Hematopoietic multipotent progenitor cell treated with erythropoietin and hydrocortisone succinate and interleukin-3 and kit ligand, for 4 days (in vitro differentiated cells): ENCODE results near the gene TGFBR3.

Source experiments
- DNase-seq: peaks from one replicate; pipeline ENCODE4 v3.0.0-alpha.2; 2015

Gene TGFBR3

DNA sequence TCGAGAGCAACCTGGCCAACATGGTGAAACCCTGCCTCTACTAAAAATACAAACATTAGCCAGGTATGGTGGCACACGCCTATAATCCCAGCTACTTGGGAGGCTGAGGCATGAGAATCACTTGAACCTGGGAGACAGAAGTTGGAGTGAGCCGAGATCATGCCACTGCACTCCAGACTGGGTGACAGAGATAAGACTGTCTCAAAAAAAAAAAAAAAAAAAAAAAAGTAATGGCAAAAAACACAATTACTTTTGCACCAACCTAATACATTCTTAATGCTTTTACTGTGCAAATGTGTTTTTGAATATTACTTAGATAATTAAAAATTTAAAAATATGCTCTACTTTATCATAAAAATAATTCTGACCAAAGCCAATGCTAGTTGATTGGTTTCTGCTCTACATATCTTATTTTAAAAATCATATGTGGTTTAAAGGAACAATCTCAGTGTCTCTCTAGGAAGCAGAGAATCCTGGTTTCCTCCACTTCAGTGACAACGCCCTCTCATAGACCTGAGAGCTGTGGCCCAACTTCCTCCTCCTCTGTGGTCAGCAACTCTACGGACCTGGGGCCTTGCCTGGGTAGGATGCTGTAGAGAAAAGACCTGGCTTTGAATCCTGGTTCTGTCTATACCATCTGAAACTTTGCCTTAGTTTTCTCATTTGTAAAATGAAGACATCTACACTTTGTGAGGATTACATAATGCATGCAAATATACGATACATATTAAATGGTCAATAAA is 64.7 kb downstream of the TGFBR3 start:
- peak; percentile 10 for DNase-seq

DNA sequence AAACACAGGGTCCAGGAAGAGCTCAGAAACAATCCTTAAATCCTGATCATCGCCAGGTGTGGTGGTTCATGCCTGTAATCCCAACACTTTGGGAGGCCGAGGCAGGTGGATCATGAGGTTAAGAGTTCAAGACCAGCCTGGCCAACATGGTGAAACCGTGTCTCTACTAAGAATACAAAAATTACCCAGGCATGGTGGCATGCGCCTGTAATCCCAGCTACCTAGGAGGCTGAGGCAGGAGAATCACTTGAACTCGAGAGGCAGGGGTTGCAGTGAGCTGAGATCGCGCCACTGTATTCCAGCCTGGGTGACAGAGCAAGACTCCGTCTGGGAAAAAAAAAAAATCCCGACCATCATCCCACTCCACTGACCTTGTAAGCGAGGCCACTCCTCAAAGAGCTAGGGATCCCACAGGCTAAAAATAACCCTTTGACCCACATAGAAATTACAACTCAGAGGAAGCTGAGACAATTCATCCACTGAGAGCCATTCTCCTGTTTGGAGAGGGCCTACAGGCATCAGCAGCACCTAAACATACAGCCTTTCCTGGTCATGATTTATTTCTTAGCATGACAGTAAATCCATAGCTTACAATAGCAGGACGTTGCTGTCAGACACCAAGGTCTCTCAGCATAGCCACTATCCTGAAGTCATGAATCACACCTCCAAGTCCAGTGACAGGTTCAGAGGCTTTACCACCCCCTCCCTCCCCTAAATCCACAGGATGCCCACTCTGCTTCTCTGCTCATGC is 66.7 kb downstream of the TGFBR3 start:
- DNase-seq, result no peak

DNA sequence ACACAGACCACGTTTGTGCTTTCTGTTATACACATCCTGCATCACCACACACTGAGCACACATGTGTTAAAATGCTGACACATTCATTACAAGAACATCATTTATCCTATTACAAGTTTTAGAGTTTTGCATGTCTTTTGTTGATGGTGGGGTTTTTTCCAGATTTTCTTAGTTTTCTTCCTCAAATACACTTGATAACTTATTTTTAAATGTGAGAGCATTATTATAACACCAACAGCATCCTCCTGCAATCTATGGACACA is 67.3 kb downstream of the TGFBR3 start:
- no peak for DNase-seq

DNA sequence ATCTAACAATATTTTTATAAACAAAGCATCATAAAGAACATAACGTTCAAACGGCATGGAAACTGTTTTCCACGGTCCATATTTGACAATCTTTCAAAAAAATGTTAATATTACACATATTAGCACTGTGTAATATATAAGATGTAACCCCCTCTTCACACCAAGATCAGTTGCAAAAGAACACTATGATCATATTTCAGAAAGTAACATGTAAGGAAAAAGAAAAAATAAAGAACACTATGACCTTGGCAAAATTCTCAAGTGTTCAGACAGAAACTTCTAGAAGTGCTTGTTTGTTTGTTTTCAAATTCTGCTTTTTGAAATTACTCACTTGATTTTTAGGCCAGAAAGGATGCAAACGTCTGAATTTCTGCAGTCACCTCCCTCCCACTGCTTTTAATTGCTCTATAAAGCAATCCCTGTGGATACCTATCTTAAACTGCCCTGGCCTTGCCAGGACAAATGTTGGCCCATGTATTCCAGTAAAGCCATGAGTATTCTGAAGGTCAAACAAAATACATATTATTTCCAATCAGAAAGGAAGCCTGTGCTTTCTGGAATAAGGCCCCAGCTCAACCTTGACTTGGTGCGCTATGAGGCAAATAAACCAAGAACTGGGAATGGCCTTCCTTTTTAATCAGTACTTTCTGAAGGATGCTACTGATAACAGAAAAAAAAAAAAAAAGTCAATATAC is 68.6 kb downstream of the TGFBR3 start:
- DNase-seq, result no peak

DNA sequence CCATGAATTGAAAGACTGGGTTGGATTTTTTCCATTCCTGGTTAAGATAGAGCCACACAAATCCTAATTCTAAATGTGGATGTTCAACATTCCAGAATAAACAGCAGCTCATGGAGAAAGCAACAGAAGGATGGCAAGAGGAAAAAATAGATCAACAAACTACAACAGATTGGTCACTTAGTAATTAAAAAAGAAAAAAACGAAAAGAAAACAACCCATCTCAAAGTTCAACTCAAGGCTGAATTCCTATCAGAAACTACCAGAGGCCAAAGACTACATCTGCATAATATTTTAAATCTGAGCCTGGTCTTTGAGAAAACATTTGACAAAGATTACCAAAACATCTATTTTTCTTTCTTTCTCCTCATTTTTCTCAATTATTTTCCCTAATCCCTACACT is 69.9 kb downstream of the TGFBR3 start:
- DNase-seq, result no peak

DNA sequence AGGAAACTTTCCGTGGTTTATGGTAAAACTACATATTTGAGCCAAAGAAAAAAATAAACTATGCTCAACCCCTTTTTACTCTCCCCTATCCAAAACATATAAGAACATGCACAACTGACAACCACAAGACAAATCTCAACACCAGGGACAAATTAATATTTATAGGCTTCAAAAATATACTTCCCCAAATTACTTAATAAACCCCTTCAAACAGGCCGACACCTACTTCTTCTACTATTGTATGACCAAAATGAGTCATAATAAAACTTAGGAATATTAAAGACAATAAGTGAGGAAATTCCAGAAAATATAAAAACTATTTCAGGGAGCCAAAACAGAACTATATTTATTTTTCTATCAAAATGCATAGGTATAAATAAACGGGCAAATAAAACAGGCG is 71.5 kb downstream of the TGFBR3 start:
- DNase-seq, result no peak

DNA sequence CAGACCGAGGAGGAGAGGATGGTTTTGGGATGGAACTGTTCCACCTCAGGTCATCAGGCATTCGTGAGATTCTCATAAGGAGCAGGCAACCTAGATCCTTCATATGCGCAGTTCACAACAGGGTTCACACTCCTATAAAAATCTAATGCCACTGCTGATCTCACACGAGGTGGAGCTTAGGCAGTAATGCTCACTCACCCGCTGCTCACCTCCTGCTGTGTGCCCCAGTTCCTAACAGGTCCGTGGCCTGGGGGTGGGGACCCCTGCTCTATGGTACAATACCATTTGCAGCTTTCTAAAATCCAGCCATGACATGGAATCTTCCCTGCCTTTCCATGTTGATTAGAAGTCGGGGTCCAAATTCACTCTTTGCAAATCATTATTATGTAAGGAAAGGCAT is 72.1 kb downstream of the TGFBR3 start:
- no peak for DNase-seq

DNA sequence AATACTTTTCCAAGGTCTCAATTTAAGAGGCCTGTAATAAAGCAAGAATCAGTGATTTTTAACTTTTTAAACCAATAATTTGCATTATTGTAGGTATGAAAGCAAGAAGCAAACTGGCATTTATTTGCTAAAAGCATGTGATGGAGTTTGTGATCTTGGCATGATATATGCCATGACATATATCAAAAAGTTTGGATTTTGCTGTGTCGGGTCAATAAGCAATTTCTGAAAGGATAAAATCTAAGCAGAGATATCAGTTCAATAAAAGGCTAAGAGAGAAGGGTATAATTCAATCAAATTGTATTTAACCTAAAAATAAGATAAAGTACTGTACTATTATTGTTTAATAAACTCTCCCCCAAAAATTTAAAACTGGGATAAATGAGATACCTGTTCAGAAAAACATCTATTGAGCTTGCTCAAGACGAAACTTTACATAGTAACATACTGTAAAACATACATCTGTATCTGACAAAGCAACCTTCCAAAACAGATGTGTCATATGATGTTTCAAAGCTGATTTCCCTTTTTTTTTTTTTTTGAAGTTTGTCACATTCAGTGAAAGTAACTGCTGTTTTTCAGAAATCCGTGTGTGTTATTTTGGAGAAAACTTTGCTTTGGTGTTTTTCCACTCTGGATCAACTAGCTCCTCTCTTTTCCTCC is 74.5 kb downstream of the TGFBR3 start:
- DNase-seq, result no peak

DNA sequence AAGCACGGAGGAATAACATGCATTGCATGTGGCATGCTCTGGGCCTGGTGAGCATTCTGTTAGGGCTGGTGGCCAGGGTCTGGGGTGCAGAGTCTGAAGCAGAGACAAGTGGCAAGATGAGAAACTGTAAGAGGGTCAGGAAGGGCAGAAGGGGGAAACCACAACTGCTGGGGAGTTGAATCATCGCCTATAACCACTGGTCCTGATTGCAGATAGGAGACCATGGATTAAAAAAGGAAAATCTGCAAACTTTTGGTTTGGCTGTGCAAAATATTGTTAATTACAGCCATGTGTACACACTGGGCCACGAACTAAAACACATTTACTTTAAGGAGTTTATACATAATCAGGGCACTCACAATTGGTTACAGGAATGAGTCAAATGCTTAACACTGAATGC is 76.6 kb downstream of the TGFBR3 start:
- DNase-seq, result peak; percentile 30

DNA sequence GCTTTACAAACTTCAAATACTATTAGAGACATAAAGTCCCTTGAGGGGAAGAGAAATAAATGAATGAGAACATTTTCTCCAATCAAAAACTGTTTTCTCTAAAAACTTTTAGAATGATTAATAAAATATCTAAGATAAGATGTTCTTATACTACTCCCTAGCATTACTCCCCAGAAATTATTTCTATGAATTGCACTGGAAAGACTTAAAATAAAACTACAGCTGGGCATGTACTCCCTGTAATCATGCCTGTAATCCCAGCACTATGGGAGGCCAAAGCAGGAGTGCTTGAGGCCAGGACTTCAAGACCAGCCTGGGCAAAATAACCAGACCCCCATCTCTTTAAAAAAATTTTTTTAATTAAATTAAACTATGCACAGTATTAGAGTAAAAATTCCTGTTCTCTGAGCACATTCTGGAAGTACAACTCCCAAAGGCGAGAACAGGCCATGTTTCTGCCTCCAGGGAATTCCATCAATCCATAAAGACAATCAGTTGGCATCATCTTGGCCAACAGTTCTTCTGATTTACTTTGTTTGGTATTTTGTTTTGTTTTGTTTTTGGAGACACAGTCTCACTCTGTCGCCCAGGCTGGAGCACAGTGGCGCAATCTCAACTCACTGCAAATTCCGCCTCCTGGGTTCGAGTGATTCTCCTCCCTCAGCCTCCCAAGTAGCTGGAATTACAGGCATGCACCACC is 77.9 kb downstream of the TGFBR3 start:
- DNase-seq, result no peak

DNA sequence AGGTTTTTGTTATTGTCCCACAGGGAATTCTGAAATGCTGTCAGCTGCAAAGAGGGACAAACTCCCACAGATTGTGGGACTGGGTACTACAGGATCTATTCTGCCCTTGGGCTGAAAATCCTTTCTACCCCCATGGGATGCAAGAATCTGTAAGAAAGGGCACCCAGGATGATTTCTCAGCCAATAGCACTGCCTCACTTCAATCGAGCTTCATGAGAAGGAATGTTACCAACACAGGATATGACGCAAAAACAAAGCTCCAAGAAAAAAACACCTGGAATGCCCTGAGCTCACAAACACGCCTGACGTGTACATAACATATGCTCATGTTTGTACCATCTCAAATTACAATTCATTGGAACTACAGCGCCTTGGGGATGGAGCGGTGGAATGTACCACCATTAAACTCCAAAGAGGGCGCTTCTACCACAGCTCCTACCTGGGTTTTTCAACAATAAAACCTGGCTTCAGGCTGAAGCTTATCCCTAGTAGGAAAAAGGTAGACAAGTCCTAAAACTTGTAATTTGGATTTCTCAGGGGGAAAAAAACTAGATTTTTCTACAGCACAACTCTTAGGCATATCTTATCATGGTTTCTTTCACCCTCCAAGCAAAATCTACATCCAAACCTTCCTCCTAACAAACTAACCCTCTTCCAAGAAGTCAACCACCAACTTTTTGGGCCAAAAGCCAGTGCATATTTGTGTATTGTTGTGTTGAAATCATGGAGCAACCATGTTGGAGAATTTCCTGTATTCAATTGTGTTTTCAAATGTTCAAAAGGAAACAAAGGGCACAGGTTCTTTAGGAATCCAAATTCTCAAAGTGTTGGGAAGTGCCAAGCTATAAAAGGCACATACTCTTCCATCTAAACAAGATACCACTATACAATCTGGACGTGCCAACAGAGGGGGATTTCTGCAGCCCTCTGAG is 78.9 kb downstream of the TGFBR3 start:
- DNase-seq, result no peak

DNA sequence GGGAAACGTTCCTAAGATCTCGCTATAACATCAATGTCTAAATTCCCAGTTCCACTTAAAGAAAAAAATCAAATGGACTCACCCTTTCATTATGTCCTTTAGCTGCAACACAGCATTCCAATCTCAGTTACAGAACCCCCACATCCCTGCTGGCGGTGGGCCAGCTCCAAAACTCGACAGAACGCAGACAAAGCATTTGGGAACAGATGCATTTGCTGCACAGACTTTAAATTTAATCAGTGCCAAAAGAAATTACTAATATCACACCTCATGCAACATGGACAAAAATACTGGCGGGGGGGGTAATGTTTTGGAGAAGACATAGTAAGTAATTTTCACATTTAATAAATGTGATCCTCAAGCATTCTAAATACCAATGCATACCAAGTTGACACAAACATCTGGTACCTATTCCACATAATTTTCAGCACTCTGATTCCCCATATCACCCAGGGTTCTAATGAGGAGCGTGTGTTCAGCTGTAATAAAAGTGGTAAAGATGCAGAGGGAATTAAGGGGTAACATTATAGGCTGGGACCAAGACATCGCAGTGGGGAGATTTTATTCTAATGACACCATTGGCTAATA is 79.7 kb downstream of the TGFBR3 start:
- DNase-seq, result no peak

DNA sequence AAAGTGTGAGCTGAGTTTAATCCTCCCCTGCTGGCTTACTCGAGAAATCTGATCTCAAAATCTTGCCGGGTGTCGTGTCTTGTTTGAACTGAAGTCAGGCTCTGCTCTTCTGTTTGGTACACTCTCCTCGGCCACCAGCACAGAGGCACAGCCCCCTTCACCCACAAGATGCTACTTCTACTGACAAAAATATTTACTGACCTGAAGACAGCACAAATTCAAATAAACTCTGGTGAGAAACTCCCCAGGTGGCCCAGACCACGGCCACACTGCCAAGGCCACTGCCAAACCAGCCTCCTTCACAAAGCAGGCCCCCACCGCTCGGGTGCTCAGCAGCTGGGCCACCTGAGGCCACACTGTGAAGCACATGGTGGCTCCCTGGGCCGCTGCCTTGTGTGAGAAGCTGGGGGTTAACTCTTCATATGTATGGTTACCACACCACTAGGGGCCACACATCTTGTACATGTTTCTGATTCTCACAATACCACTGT is 80.6 kb downstream of the TGFBR3 start:
- no peak for DNase-seq

DNA sequence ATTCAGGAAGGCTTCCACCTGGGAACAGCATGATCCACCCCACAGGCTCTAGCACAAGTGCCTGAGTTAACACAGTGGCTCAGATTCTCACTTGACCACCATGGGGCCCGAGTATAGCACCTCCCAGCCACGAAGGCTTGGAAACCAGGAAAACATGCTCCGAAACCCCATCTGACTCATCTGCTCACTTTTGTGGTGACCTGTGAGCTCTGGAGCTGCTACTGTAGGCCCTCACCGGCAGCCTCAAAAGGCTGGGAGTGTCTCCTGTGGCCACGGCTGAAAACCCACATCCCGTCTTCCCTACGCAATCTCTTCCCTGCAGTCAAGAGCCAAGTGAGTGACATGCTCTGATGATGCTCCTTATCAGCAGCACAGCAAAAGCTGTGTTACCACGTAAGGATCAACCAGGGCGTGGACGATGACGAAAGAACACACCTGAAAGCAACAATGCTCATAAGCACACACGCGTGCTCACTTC is 81.4 kb downstream of the TGFBR3 start:
- DNase-seq, result peak; percentile 49

DNA sequence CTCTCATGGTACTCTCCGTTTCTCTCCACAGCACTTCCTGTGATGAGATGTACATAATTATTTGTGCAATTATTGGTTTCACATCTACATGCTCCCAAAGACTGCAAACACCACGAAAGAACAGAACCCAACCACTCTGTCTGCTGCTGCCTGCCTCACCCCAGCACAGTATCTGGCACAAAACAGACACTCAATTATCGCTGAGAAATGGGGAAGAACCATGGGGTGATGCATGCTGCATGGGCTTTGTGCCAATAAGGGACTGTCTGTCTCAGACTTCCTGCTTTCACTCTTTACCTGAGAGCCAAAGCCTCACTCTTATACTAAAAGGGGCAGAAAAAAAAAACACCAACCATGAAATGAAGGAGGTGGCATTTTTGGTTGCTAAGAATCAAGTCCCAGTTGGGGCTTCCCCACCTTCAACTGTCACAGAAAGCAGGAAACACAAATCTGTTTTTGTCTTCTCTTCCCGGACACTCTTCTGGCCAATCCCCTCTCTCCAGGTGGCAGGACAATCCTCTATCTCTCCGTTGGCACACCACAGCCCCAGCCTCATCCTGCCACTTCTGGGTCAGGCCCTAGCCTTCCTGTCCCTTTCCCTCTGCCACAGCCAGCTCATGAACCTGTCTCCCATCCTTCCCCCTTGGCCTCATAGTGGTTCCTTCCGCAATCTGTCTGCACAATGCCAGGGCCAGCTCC is 82.0 kb downstream of the TGFBR3 start:
- peak; percentile 81 for DNase-seq

DNA sequence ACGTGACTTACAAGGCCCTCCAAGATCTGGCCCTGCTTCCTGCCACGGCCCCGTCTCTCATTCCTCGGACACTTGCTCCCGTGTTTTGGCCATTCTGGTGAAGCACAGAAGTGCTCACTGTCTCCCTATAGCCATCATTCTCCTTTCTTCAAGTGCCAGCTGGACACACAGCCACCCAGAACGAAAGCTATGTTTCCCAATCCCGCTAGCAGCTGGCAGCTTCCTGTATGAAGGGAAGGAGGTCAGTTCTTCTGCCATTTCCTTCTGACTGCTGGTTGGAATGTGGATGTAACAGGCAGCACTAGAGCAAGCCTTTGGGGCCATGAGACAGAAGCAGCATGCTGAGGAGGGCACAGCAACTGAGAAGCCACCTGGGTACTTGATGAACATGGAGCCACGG is 82.8 kb downstream of the TGFBR3 start:
- no peak for DNase-seq

DNA sequence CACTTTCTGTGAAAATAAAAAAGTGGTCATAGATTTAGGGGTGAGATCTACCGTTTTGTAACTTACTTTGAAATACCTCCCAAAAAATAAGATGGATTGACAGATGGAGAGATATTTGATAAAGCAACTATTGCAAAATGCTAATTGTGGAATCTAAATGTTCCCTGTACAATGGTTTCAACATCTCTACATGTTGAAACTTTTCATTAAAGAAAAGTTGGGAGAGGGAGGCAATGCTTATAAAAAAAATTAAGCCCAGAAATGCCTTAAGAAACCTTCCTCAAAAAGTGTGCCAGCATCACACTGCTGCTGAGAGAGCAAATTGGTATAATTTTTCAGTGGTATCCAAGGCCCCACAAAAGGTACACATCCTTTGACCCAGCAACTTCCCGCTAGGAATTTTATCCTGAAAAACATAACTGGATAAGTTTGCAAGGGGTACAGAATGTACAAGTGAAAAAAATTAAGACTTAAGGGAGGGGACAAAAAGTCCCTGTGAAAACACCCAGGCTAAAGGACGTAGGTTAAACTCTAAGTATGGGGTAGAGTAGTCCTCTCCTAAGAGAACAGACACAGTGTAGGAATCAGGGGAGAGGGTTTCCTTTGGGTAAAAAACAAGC is 84.3 kb downstream of the TGFBR3 start:
- no peak for DNase-seq

DNA sequence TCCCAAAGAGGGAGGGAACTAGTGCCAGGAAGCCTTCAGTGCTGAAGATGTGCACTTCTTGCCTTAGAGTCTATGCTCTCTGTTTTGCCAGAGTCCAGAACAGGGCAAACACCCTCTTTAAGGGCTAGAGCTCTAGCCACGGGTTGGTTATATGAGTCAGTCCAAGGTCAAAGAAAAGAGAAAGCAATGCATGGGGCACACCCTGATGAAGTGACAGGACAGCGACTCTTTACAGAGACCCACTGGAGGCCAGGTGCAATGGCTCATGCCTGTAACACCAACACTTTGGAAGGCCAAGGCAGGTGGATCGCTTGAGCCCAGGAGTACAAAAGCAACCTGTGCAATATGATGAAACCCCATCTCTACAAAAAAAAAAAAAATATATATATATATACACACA is 86.1 kb downstream of the TGFBR3 start:
- DNase-seq, result no peak

DNA sequence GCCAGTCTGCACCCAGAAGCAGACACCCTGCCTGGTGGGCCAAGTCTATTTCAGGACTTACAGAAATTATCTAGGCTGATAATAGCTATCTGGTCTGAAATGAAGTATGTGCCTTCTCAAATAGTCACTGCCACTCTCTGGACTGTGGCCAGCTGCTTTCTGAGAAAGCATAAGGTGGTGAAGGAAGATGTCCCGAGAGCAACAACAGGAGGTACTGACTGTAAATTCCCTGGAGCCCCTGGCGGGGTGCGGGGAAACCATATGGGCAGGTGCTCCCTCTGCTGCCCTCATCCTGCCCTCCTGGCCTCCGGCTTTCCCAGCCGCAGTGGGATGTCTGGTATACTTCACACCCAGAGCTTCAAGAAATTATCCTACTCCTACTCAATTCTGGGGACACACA is 86.8 kb downstream of the TGFBR3 start:
- no peak for DNase-seq

DNA sequence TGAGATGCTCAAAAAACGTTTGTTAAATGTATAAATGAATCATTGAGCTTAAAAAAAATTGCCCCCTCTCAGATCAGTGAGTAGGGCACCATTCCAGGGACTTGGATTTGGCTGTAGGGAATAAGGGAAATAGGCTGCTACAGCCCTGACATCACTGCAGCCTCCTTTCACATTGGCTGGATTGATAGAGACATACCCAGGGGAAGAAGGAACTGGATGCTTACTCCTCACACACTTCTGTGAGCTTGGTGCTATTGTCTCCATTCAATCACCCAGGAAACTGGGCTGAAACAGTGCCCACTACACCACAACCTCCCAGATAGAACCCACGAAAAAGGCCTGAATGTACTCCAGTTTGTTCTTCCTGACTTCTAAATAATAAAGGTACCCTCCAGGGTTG is 87.2 kb downstream of the TGFBR3 start:
- DNase-seq, result no peak
